Suprapubic skin (tissue), 3 donors: ENCODE data around the gene KIAA1217.

Experiments used
- CTCF ChIP-seq, 2 donors: fragments of 200-600 bp in 1 of 2; fragments of 450-650 bp in 1 of 2; sonication (generic) in 1 of 2; IDR thresholded peaks; one replicate each; pipeline ENCODE4 v1.5.1; 2016 to 2019; ENCODE audit warnings: antibody characterized with exemption in 2 of 2, mild to moderate bottlenecking in 1 of 2, moderate library complexity in 1 of 2
- EP300 ChIP-seq: sonication (generic); formaldehyde crosslinking; IDR thresholded peaks from one replicate; pipeline ENCODE4 v1.6.1; 2017; ENCODE audit warnings: antibody characterized with exemption
- POLR2A ChIP-seq, 2 donors: fragments of 450-650 bp; IDR thresholded peaks; one replicate each; pipeline ENCODE4 v1.6.1; 2017; ENCODE audit warnings: antibody characterized with exemption in 2 of 2, mild to moderate bottlenecking in 2 of 2, moderate library complexity in 2 of 2

- no peak for TF ChIP-seq CTCF (IDR thresholded peaks at IDR 0.05)
- TF ChIP-seq POLR2A (IDR thresholded peaks at IDR 0.05), result no peak
- TF ChIP-seq EP300, result no peak
These were observed 79.6 kb downstream of the KIAA1217 start for GRCh38 chr10:24288581-24288980.
